GM21381 (cell line): Measurements from ENCODE around the gene TXNL4A.
"Not testable (repeated sequence)": the region's sequence is repeated elsewhere in the genome, so short reads cannot be mapped to it uniquely, and the experiment has no call there.

ENCODE experiments used
- ATAC-seq: cut with Tn5 transposase; IDR thresholded peaks from one replicate; pipeline ENCODE4 v1.9.1; 2021; ENCODE audit warnings: mild to moderate bottlenecking, moderate library complexity; ENCODE audit not compliant: unreplicated experiment

Gene TXNL4A

GRCh38 chr18:79988451-79989194 lies at the start of gene TXNL4A:
TXNL4A (minus strand) TSS chr18:79988563; CDS start chr18:79988392, 171 bp downstream.
- peak; percentile 98 for ATAC-seq

GRCh38 chr18:80037300-80037699 lies 48.9 kb upstream of the TXNL4A start:
- ATAC-seq: no peak

- no peak for ATAC-seq
Measured at GRCh38 chr18:80035997-80036396, 47.6 kb upstream of the TXNL4A start.

GRCh38 chr18:80034852-80035406 lies 46.6 kb upstream of the TXNL4A start:
- no peak for ATAC-seq

GRCh38 chr18:80034068-80034851 lies 45.9 kb upstream of the TXNL4A start, which contains the start of gene RBFA:
RBFA (plus strand) TSS chr18:80034434; CDS start chr18:80034496, 62 bp downstream.
- peak; percentile 72 for ATAC-seq

GRCh38 chr18:80033181-80034067 lies 45.1 kb upstream of the TXNL4A start:
- ATAC-seq: no peak

- no peak for ATAC-seq
Measured at GRCh38 chr18:80029690-80030089, 41.3 kb upstream of the TXNL4A start.

- ATAC-seq: not testable (repeated sequence)
Measured at GRCh38 chr18:80027719-80028118, 39.4 kb upstream of the TXNL4A start.

GRCh38 chr18:80026363-80026762 lies 38.0 kb upstream of the TXNL4A start:
- ATAC-seq: no peak

- no peak for ATAC-seq
Measured at GRCh38 chr18:80023173-80023572, 34.8 kb upstream of the TXNL4A start.

GRCh38 chr18:80022613-80023012 lies 34.2 kb upstream of the TXNL4A start:
- no peak for ATAC-seq

- no peak for ATAC-seq
Measured at GRCh38 chr18:80012714-80013113, 24.4 kb upstream of the TXNL4A start.

GRCh38 chr18:80011496-80012137 lies 23.3 kb upstream of the TXNL4A start:
- ATAC-seq: not testable (repeated sequence)

- no peak for ATAC-seq
Measured at GRCh38 chr18:80010551-80010906, 22.2 kb upstream of the TXNL4A start.

GRCh38 chr18:80009661-80010550 lies 21.5 kb upstream of the TXNL4A start:
- no peak for ATAC-seq

- no peak for ATAC-seq
Measured at GRCh38 chr18:80006724-80007123, 18.4 kb upstream of the TXNL4A start.

- ATAC-seq: no peak
Measured at GRCh38 chr18:80004600-80005342, 16.4 kb upstream of the TXNL4A start.

- ATAC-seq: no peak
Measured at GRCh38 chr18:80002468-80002867, 14.1 kb upstream of the TXNL4A start.

- no peak for ATAC-seq
Measured at GRCh38 chr18:80000877-80001276, 12.5 kb upstream of the TXNL4A start.
